Thymus (tissue), 11 donors: Measurements from ENCODE around the gene EFHB. TPM values are rescaled to one million over a fixed set of nuclear protein-coding genes. Genes with fewer than 3 reads are reported as not detected.
"Not testable (repeated sequence)": the region's sequence is repeated elsewhere in the genome, so short reads cannot be mapped to it uniquely, and the experiment has no call there.

Experiments used
- DNase-seq, 9 donors: peaks; one replicate each; pipeline ENCODE4 v3.0.0-alpha.2; 2013; ENCODE audit warnings: low spot score in 9 of 9, low read depth in 6 of 9, missing footprints in 1 of 9
- H3K27ac ChIP-seq, 2 donors: one replicate each; pipeline ENCODE4 v1.5.1; 2013; ENCODE audit warnings: control low read depth in 1 of 2, low read depth in 1 of 2, low read length in 1 of 2, mild to moderate bottlenecking in 1 of 2, moderate library complexity in 1 of 2
- H3K27me3 ChIP-seq, 2 donors: one replicate each; pipeline ENCODE4 v1.5.1; 2013; ENCODE audit warnings: low read length in 1 of 2; ENCODE audit not compliant: control insufficient read depth in 2 of 2, insufficient read depth in 1 of 2
- H3K36me3 ChIP-seq, 2 donors: one replicate each; pipeline ENCODE4 v1.5.1; 2013; ENCODE audit warnings: low read length in 1 of 2, mild to moderate bottlenecking in 1 of 2, moderate library complexity in 1 of 2; ENCODE audit not compliant: control insufficient read depth in 2 of 2, insufficient read depth in 2 of 2
- H3K4me1 ChIP-seq, 2 donors: one replicate each; pipeline ENCODE4 v1.5.1; 2013; ENCODE audit warnings: low read length in 2 of 2; ENCODE audit not compliant: control insufficient read depth in 2 of 2, insufficient read depth in 2 of 2
- H3K4me3 ChIP-seq, 2 donors: one replicate each; pipeline ENCODE4 v1.5.1; 2013; ENCODE audit warnings: low read length in 2 of 2, control low read depth in 1 of 2, mild to moderate bottlenecking in 1 of 2
- H3K9me3 ChIP-seq, 2 donors: one replicate each; pipeline ENCODE4 v1.5.1; 2013; ENCODE audit warnings: low read length in 1 of 2, mild to moderate bottlenecking in 1 of 2; ENCODE audit not compliant: control insufficient read depth in 2 of 2, insufficient read depth in 1 of 2
- WGBS: extraction: QIAGEN DNeasy Blood & Tissue Kit; methylation state at CpG from one replicate; pipeline ENCODE4 v1.1.7; 2013; 5-methylcytosine and 5-hydroxymethylcytosine counted together
- polyA plus RNA-seq: library from polyadenylated mRNA; stranded (reverse); fragments of 200-250 nt; gene quantifications from one replicate; pipeline ENCODE4 v1.2.3, GENCODE V29; 2013
- total RNA-seq: library from RNA; stranded (reverse); fragments of 120-200 nt; gene quantifications from one replicate; pipeline ENCODE4 v1.2.4, GENCODE V29; 2013
- donor health status: healthy.

Gene EFHB
- total and polyA plus RNA-seq, 2 donors: 0.94 to 2.3 TPM

DNA sequence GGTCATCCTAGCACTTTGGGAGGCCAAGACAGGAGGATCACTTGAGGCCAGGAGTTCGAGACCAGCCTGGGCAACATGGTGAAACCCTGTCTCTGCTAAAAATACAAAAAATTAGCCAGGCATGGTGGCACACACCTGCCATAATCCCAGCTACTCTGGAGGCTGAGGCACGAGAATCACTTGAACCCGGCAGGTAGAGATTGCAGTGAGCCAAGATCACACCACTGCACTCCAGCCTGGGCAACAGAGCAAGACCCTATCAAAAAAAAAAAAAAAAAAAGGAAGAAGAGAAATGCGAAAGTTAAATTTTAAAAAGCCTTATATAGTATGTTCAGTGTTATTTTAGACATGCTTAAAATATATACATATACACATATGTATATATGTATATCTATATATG is 46.9 kb downstream of the EFHB start:
- H3K9me3 ChIP-seq, H3K4me3 ChIP-seq, DNase-seq, H3K4me1 ChIP-seq, H3K27ac ChIP-seq, H3K27me3 ChIP-seq, H3K36me3 ChIP-seq: not testable (repeated sequence)
- 98% methylated on average over 4 of the region's 4 CpGs for WGBS

DNA sequence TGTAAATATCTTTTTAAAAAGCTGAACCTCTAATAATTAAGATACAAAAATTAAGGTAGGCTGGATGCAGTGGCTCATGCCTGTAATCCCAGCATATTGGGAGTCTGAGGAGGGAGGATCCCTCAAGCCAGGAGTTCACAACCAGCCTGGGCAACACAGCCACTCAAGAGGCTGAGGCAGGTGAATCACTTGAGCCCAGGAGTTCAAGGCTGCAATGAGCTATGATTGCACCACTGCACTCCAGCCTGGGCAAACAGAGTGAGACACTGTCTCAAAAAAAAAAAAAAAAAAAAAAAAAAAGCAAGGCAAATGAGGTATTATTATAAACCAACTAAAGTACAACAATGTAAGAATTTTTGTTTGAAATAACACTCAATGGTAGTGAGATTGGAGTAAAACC is 47.6 kb downstream of the EFHB start:
- Histone ChIP-seq H3K4me1 (no peaks in the 10 kb centered on the region), H3K27me3 (no peaks in the 10 kb centered on the region), H3K27ac (no peak overlapping the region), H3K4me3 (no peak overlapping the region), H3K9me3 (no peaks in the 10 kb centered on the region), H3K36me3 (no peaks in the 10 kb centered on the region)
- DNase-seq: no peak

DNA sequence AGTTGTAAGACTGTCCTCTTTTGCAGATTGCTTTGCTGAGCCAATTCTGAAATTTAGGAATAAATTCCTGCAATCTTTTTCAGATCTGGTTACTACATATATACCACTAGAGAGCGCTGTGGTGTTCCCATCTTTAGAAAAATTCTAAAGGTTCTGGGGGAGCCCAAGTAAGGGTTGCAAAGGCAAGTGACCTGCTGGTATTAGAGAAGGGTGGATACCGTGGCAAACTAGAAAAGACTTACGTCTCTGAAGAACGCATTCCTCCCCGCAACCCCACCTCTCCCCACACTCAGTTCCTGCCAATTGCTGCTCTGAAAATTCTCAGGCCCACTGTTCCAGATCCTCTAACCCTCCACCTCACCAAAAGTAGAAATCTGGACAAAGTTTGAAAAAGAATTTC is 48.5 kb downstream of the EFHB start:
- H3K4me3 ChIP-seq: no peak overlapping the region
- H3K36me3 ChIP-seq: no peaks in the 10 kb centered on the region
- peak in 5 of 9 donors; percentile 7 to 43 (median 15) for DNase-seq
- H3K4me1 ChIP-seq: no peaks in the 10 kb centered on the region
- no peaks in the 10 kb centered on the region for H3K9me3 ChIP-seq
- no peak overlapping the region for H3K27ac ChIP-seq
- no peaks in the 10 kb centered on the region for H3K27me3 ChIP-seq
- WGBS: 60% methylated on average over 5 of the region's 5 CpGs

DNA sequence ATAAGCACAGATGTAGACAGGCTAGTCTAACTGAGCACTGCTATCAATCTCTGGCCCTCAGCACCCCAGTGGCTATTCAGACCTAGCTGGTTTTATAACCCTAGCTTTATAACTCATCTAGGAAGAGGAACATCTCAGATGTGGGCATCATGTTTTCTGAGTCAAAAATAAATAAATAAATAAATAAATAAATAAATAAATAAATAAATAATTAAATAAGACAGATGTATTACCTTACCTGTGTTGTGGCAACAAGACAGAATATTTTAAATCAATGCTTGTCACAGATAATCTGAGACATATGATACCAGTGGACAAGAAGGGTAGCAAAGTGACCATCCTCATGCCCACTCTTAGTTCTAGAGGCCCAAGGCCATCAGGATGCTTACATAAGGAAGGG is 52.2 kb downstream of the EFHB start:
- Histone ChIP-seq H3K36me3 (no peaks in the 10 kb centered on the region), H3K27ac (no peak overlapping the region), H3K4me3 (no peak overlapping the region), H3K4me1 (no peaks in the 10 kb centered on the region), H3K9me3 (no peaks in the 10 kb centered on the region), H3K27me3 (no peaks in the 10 kb centered on the region)
- DNase-seq: no peak

DNA sequence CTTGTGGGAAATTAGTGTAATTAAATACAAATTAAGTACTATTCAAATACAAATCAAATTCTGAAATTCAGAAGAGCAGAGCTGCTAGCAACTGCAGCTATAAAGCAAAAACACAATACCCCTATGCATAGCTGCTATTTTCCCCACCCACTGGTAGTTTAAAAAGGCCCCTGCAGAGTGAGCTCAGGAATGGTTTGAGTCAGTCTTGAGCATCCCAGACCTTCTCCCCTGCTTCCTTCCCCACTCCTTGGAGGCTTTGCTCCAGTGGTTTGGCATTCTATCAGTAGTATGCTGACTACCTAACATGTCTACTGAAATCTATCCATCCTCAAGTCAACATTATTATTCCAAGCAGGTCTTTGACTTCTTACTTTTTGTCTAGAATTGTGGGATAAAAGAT is 53.0 kb downstream of the EFHB start:
- Histone ChIP-seq H3K4me3 (no peak overlapping the region), H3K4me1 (no peaks in the 10 kb centered on the region), H3K9me3 (no peaks in the 10 kb centered on the region), H3K36me3 (no peaks in the 10 kb centered on the region), H3K27ac (no peak overlapping the region), H3K27me3 (no peaks in the 10 kb centered on the region)
- no peak for DNase-seq

DNA sequence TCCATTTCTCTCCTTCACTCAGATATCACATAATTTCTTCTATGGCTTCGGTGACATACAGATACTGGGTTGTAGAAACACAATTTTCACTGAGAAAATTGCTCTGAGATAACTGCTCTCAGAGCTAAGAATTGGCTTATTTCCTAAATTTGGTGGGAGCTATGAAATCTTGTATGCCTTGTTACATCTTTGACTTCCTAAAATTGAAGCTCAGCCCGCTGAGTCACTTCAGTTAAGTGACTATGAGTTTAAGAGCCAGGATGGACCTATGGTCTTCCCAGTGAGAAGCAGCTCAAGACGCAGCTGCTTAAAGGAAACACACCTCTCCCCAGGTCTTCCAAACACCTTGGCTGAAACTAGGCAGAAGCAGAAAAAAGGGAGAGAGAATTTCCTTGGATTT is 56.4 kb downstream of the EFHB start:
- no peak for DNase-seq
- Histone ChIP-seq H3K9me3 (no peaks in the 10 kb centered on the region), H3K4me3 (no peak overlapping the region), H3K27me3 (no peaks in the 10 kb centered on the region), H3K4me1 (no peaks in the 10 kb centered on the region), H3K27ac (no peak overlapping the region), H3K36me3 (no peaks in the 10 kb centered on the region)
- WGBS: 93% methylated on average over 3 of the region's 3 CpGs

DNA sequence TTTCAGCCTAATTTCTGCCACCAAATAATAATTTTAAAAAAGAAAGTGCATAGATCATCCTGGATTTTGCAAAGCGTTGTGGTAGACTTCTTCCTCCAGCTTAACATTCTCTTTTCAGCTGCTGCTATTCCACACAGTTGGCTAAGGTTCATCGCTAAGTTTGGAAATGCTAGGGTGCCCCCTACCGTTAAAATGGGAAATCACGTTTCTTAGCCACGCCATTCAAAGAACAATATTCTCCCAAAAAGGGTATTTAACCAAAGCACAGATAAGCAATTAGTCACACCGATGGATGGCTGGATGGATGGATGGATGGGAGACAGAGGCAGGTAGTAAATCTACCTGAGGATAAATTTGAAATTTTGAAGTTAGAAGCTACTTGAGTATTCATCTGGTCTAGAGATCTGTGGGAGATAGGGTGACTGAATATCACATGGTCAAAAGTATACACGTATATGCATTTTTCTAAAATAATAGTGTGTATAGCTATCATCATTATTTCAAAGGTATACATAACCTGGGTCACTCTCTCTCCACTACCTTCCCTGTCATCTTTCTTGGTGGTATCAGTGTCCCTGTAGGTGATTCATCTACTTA is 67.2 kb downstream of the EFHB start:
- Histone ChIP-seq H3K36me3 (no peaks in the 10 kb centered on the region), H3K27ac (no peak overlapping the region), H3K27me3 (peaks cover 0 to 2% of the 10 kb centered on the region in 2 donors), H3K4me3 (no peak overlapping the region), H3K4me1 (no peaks in the 10 kb centered on the region), H3K9me3 (no peaks in the 10 kb centered on the region)
- 15% methylated on average over 7 of the region's 7 CpGs for WGBS
- peak; percentile 19 to 76 (median 52) for DNase-seq

DNA sequence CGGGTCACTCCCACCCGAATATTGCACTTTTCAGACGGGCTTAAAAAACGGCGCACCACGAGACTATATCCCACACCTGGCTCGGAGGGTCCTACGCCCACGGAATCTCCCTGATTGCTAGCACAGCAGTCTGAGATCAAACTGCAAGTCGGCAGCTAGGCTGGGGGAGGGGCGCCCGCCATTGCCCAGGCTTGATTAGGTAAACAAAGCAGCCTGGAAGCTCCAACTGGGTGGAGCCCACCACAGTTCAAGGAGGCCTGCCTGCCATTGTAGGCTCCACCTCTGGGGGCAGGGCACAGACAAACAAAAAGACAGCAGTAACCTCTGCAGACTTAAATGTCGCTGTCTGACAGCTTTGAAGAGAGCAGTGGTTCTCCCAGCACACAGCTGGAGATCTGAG is 78.7 kb downstream of the EFHB start:
- DNase-seq, H3K4me3 ChIP-seq: not testable (repeated sequence)

DNA sequence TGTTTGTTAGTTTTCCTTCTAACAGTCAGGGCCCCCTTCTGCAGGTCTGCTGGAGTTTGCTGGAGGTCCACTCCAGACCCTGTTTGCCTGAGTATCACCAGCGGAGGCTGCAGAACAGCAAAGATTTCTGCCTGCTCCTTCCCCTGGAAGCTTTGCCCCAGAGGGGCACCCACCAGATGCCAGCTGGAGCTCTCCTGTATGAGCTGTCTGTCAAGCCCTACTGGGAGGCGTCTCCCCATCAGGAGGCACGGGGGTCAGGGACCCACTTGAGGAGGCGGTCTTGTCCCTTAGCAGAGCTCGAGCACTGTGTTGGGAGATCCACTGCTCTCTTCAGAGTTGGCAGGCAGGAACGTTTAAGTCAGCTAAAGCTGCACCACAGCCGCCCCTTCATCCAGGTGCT is 87.4 kb downstream of the EFHB start:
- not testable (repeated sequence) for H3K4me1 ChIP-seq, H3K9me3 ChIP-seq, H3K4me3 ChIP-seq, DNase-seq, H3K27ac ChIP-seq, H3K27me3 ChIP-seq, H3K36me3 ChIP-seq
- WGBS: 87% methylated on average over 7 of the region's 7 CpGs

More for the DNA sequence above, 78.7 kb downstream of the EFHB start:
- H3K27me3 ChIP-seq, H3K36me3 ChIP-seq, H3K27ac ChIP-seq, H3K4me1 ChIP-seq, H3K9me3 ChIP-seq: not testable (repeated sequence)
- 85% methylated on average over 12 of the region's 13 CpGs for WGBS
